Body of pancreas (tissue), 4 donors: ENCODE data around the gene BTBD3. TPM values are rescaled to one million over a fixed set of nuclear protein-coding genes. Genes with fewer than 3 reads are reported as not detected.

Experiments
- ATAC-seq: fragments of 150-250 bp; one replicate; pipeline ENCODE4 v1.9.1; 2016
- DNase-seq, 4 donors: peaks; one replicate each; pipeline ENCODE4 v3.0.0-alpha.2; 2019
- H3K27ac ChIP-seq, 4 donors: fragments of 200-600 bp; sonication (generic); 1 replicate in 3 of 4; 2 replicates in 1 of 4; pipeline versions ENCODE4 v1.5.1 to v1.6.1; 2016 to 2019; ENCODE audit warnings: mild to moderate bottlenecking in 1 of 4, mixed read lengths in 1 of 4, moderate library complexity in 1 of 4
- H3K27me3 ChIP-seq, 2 donors: fragments of 200-600 bp; sonication (generic); one replicate each; pipeline ENCODE4 v1.6.0; 2016; ENCODE audit warnings: mild to moderate bottlenecking in 1 of 2
- H3K36me3 ChIP-seq, 2 donors: fragments of 200-600 bp; sonication (generic); replicated peaks in 1 of 2; 2 replicates each; pipeline ENCODE4 v1.5.1; 2016; ENCODE audit warnings: low read depth in 2 of 2; ENCODE audit not compliant: insufficient read depth in 1 of 2
- H3K4me1 ChIP-seq: fragments of 200-600 bp; sonication (generic); one replicate; pipeline ENCODE4 v1.6.0; 2016
- H3K4me3 ChIP-seq, 2 donors: fragments of 200-600 bp; sonication (generic); 1 replicate in 1 of 2; 2 replicates in 1 of 2; pipeline ENCODE4 v1.5.1; 2016 to 2019
- H3K9me3 ChIP-seq, 3 donors: fragments of 200-600 bp; sonication (generic); 1 replicate in 2 of 3; 2 replicates in 1 of 3; pipeline ENCODE4 v1.5.1; 2016
- CTCF ChIP-seq, 7 experiments: fragments of 450-650 bp in 4 of 7; fragments of 200-600 bp in 3 of 7; sonication (generic) in 3 of 7; IDR thresholded peaks; one replicate each; pipeline ENCODE4 v1.5.1; 2016 to 2019; ENCODE audit warnings: antibody characterized with exemption in 7 of 7
- POLR2A ChIP-seq, 3 donors: fragments of 450-650 bp; IDR thresholded peaks; one replicate each; pipeline ENCODE4 v1.6.1; 2016; ENCODE audit warnings: antibody characterized with exemption in 3 of 3, mild to moderate bottlenecking in 2 of 3
- WGBS, 2 donors: methylation state at CpG; one replicate each; pipeline ENCODE4 v1.1.5; 2017; 5-methylcytosine and 5-hydroxymethylcytosine counted together
- intact Hi-C: fragments of 100-400 bp; cut with DNase I; formaldehyde crosslinking; loops from one replicate; pipeline ENCODE4 v1.15.1; 2023
- total RNA-seq, 2 donors: library from RNA; depleted of rRNA; stranded (reverse); fragments of >200 nt; gene quantifications; one replicate each; pipeline ENCODE4 v1.1.0, GENCODE V29; 2016

The BTBD3 gene
- total RNA-seq, 2 donors from 2014 or later: 23.1 to 48.8 TPM

DNA sequence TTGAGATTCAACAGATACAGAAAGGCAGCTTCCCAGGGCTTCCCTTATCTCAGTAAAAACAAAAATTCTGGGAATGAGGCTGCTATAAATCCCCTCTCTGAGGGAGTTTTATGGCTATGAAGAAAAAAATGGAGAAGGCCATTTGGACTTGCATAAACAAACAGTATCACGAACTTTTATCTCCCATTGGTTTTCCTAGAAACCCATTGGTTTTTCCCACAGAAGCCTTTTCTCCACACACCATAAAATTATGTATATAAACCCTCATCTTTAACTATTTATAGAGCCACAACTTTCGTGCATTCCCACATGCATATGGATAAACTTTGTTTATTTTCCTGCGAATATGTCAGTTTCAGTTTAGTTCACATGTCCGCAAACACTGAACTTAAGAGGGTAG is 36.2 kb upstream of the BTBD3 start:
- WGBS, 2 donors: 65 to 70% methylated on average over 4 of the region's 4 CpGs
- Histone ChIP-seq H3K36me3 (no peaks in the 10 kb centered on the region), H3K9me3 (no peaks in the 10 kb centered on the region), H3K4me3 (no peak overlapping the region), H3K4me1 (no peaks in the 10 kb centered on the region), H3K27me3 (no peaks in the 10 kb centered on the region), H3K27ac (no peak overlapping the region)
- ATAC-seq: no peak
- intact Hi-C loops: no loop called here
- TF ChIP-seq POLR2A (IDR thresholded peaks at IDR 0.05): no peak
- TF ChIP-seq CTCF (IDR thresholded peaks at IDR 0.05): no peak
- DNase-seq: no peak

DNA sequence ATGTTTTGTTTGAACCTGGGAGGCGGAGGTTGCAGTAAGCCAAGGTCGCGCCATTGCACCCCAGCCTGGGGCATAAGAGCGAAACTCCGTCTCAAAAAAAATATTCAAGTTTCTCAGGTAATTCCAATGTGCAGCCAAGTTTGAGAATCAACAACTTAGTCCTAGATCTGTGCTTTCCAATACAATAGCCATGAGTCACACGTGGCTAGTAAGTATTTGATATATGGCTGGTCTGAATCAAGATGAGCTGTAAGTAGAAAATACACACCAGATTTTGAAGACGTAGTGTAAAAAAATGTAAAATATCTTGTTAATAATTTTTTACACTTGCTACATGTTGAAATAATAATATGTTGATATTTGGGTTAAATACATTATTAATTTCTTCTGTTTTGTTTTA is 35.0 kb upstream of the BTBD3 start:
- Histone ChIP-seq H3K36me3 (no peaks in the 10 kb centered on the region), H3K4me3 (no peak overlapping the region), H3K27ac (no peak overlapping the region), H3K27me3 (no peaks in the 10 kb centered on the region), H3K4me1 (no peaks in the 10 kb centered on the region), H3K9me3 (no peaks in the 10 kb centered on the region)
- ATAC-seq (no peak), DNase-seq (no peak)
- TF ChIP-seq CTCF (IDR thresholded peaks at IDR 0.05): no peak
- no peak for TF ChIP-seq POLR2A (IDR thresholded peaks at IDR 0.05)
- intact Hi-C loops: no loop called here
- 72 to 78% methylated on average over 7 of the region's 7 CpGs for WGBS, 2 donors

- Histone ChIP-seq H3K9me3 (no peaks in the 10 kb centered on the region), H3K27me3 (no peaks in the 10 kb centered on the region), H3K4me1 (peaks cover 10% of the 10 kb centered on the region), H3K36me3 (no peaks in the 10 kb centered on the region), H3K4me3 (no peak overlapping the region), H3K27ac (no peak overlapping the region)
- no peak for DNase-seq
- intact Hi-C loops: no loop called here
- ATAC-seq: no peak
- TF ChIP-seq POLR2A (IDR thresholded peaks at IDR 0.05) (no peak), CTCF (IDR thresholded peaks at IDR 0.05) (no peak)
- 33 to 53% methylated on average over 1 of the region's 1 CpG for WGBS, 2 donors
Observed at GRCh38 chr20:11888648-11889047, 29.0 kb upstream of the BTBD3 start.

DNA sequence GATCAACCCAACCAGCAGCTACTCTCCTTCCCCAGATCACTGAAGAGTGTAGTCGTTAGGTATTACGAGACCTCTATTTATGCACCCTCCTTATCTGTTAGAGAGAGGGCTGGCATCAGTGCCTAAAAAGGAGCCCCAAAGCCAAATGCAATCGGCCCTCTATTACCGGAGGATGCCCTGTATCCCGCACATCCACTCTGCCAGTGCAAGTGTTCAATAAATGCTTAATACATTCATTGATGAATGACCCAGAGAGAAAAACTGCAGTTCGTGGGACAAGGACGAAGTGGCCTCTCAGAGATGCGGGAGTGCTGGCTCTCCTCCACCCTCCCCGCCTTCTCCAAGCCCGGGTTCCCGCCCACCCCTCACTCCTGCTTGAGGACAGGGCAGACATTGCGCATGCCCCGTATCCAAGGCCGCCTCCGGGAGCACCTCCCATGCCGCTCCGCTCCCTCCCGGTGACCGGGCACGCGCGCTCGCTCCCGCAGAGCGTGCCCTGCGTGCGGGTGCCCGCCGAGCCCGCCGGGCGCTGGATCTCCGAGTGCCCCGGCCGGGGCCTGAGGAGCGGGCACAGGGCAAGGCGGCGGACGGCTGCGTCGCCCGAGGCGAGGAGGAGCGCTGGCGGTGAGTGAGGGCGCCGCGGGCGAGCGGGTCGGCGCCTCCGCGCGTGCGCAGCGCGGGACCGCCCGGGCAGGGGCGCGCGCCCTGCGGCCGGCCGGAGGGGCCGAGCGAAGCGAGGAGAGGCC is 27.2 kb upstream of the BTBD3 start:
- intact Hi-C loops: no loop called here
- Histone ChIP-seq H3K27me3 (no peaks in the 10 kb centered on the region), H3K27ac (peak overlapping the region; percentile 87 to 98 (median 95)), H3K36me3 (no peaks in the 10 kb centered on the region), H3K4me3 (peak overlapping the region in 1 of 2 donors; percentile 58), H3K4me1 (peaks cover 10% of the 10 kb centered on the region), H3K9me3 (no peaks in the 10 kb centered on the region)
- TF ChIP-seq CTCF (IDR thresholded peaks at IDR 0.05) (peak in 3 of 7 experiments; percentile 5 to 56 (median 56)), POLR2A (IDR thresholded peaks at IDR 0.05) (peak; percentile 17 to 58 (median 37))
- WGBS, 2 donors: 0 to 1% methylated on average over 24 to 62 of the region's 69 CpGs
- peak; percentile 92 for ATAC-seq
- DNase-seq: peak; percentile 89 to 94 (median 94)
